ENCODE results near the gene MRPL22. TPM values are rescaled to one million over a fixed set of nuclear protein-coding genes. Genes with fewer than 3 reads are reported as not detected.
"Not testable (repeated sequence)": the region's sequence is repeated elsewhere in the genome, so short reads cannot be mapped to it uniquely, and the experiment has no call there.

The MRPL22 gene
- total RNA-seq, 1 donor from 2014 or later: 73.1 TPM

DNA sequence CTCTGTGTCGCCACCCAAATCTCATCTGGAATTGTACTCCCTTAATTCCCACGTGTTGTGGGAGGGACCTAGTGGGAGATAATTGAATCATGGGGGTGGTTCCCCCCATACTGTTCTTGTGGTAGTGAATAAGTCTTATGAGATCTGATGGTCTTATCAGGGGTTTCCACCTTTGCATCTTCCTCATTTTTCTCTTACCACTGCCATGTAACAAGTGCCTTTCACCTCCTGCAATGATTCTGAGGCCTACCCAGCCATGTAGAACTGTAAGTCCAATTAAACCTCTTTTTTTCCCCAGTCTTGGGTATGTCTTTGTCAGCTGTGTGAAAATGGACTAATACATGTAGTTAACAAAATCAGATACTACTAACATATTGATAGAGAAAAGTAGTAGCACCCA is 37.4 kb downstream of the MRPL22 start:
- H3K36me3 Mint-ChIP-seq (ENCODE audit: low read depth); H3K27ac Mint-ChIP-seq; DNase-seq (ENCODE audit: low spot score); H3K4me3 Mint-ChIP-seq; H3K4me1 Mint-ChIP-seq (ENCODE audit: low read depth); H3K27me3 Mint-ChIP-seq (ENCODE audit: insufficient read depth); H3K9me3 Mint-ChIP-seq; intact Hi-C loops (cut with micrococcal nuclease): not testable (repeated sequence)

DNA sequence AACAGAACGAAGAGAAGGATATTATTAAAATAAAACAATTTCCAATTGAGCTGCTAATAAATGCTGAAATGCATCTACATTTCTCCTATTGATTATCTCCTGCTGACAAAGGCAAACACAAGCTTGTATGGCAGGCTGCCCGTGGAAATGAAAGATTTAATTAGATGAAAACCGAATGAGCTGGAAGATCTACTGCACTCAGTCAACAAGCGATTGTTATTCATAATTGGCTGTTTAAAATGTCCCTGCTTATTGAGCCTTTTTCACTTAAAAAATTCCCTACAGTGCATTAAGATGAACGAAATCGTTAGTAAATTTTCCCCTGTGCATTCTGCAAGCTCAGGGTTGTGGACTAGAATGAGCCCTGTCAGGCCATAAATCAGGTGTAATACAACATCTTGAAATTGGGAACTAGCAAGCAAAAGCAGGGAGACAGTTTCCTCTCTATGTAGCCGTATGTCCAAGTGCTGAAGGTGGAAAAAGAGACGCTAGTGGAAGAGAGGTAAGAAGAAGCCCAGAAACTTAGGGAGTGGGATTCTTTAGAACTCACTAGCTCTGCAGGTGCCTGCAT is 44.2 kb downstream of the MRPL22 start:
- Mint-ChIP-seq H3K9me3 (no peaks in the 10 kb centered on the region), H3K27ac (no peak overlapping the region), H3K4me1 (ENCODE audit: low read depth) (no peaks in the 10 kb centered on the region), H3K27me3 (ENCODE audit: insufficient read depth) (peaks cover 17% of the 10 kb centered on the region), H3K36me3 (ENCODE audit: low read depth) (no peaks in the 10 kb centered on the region), H3K4me3 (no peak overlapping the region)
- no peak for DNase-seq (ENCODE audit: low spot score)
- intact Hi-C loops (cut with micrococcal nuclease): no loop called here

GRCh38 chr5:154986151-154986550 is 45.3 kb downstream of the MRPL22 start:
- Mint-ChIP-seq H3K27ac (no peak overlapping the region), H3K9me3 (no peaks in the 10 kb centered on the region), H3K27me3 (ENCODE audit: insufficient read depth) (peaks cover 17% of the 10 kb centered on the region), H3K4me1 (ENCODE audit: low read depth) (no peaks in the 10 kb centered on the region), H3K36me3 (ENCODE audit: low read depth) (no peaks in the 10 kb centered on the region), H3K4me3 (no peak overlapping the region)
- intact Hi-C loops (cut with micrococcal nuclease): no loop called here
- DNase-seq (ENCODE audit: low spot score): no peak

DNA sequence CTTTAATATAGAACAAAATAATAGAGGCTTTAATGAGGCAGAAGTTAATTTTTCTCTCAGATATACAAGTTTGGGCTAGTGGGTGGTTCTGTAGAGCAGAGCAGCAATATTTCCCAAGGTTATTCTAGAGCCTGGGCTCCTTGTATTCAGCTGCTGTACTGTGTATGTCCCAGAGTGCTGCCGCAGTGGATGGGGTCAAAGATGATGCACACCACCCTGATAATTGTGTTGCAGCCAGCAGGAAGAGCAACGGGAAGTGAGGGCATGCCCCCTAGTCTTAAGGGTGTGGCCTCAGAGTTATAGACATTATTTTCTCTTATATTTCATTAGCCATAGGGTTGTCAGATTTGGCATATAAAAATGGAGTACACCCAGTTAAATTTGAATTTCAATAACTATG is 48.8 kb downstream of the MRPL22 start:
- Mint-ChIP-seq H3K4me1 (ENCODE audit: low read depth) (no peaks in the 10 kb centered on the region), H3K27me3 (ENCODE audit: insufficient read depth) (peaks cover 7% of the 10 kb centered on the region), H3K27ac (no peak overlapping the region), H3K9me3 (no peaks in the 10 kb centered on the region), H3K36me3 (ENCODE audit: low read depth) (no peaks in the 10 kb centered on the region), H3K4me3 (no peak overlapping the region)
- no peak for DNase-seq (ENCODE audit: low spot score)
- intact Hi-C loops (cut with micrococcal nuclease): no loop called here

GRCh38 chr5:154993461-154993860 is 52.6 kb downstream of the MRPL22 start:
- DNase-seq (ENCODE audit: low spot score): no peak
- H3K27ac Mint-ChIP-seq: no peak overlapping the region
- H3K36me3 Mint-ChIP-seq (ENCODE audit: low read depth): no peaks in the 10 kb centered on the region
- H3K27me3 Mint-ChIP-seq (ENCODE audit: insufficient read depth): peaks cover 2% of the 10 kb centered on the region
- no peaks in the 10 kb centered on the region for H3K4me1 Mint-ChIP-seq (ENCODE audit: low read depth)
- no peaks in the 10 kb centered on the region for H3K9me3 Mint-ChIP-seq
- H3K4me3 Mint-ChIP-seq: no peak overlapping the region
- intact Hi-C loops (cut with micrococcal nuclease): no loop called here

- no peak overlapping the region for H3K4me3 Mint-ChIP-seq
- intact Hi-C loops (cut with micrococcal nuclease): no loop called here
- H3K27me3 Mint-ChIP-seq (ENCODE audit: insufficient read depth): peaks cover 6% of the 10 kb centered on the region
- H3K4me1 Mint-ChIP-seq (ENCODE audit: low read depth): no peaks in the 10 kb centered on the region
- DNase-seq (ENCODE audit: low spot score): no peak
- no peaks in the 10 kb centered on the region for H3K9me3 Mint-ChIP-seq
- no peak overlapping the region for H3K27ac Mint-ChIP-seq
- no peaks in the 10 kb centered on the region for H3K36me3 Mint-ChIP-seq (ENCODE audit: low read depth)
These were observed 54.8 kb downstream of the MRPL22 start for GRCh38 chr5:154995679-154996078.

- Mint-ChIP-seq H3K4me1 (ENCODE audit: low read depth) (no peaks in the 10 kb centered on the region), H3K27me3 (ENCODE audit: insufficient read depth) (peaks cover 9% of the 10 kb centered on the region), H3K36me3 (ENCODE audit: low read depth) (no peaks in the 10 kb centered on the region), H3K9me3 (no peaks in the 10 kb centered on the region), H3K27ac (no peak overlapping the region), H3K4me3 (no peak overlapping the region)
- intact Hi-C loops (cut with micrococcal nuclease): no loop called here
- DNase-seq (ENCODE audit: low spot score): no peak
These were observed 56.9 kb downstream of the MRPL22 start for GRCh38 chr5:154997746-154998145.

- H3K27me3 Mint-ChIP-seq (ENCODE audit: insufficient read depth): peaks cover 9% of the 10 kb centered on the region
- no peaks in the 10 kb centered on the region for H3K9me3 Mint-ChIP-seq
- H3K36me3 Mint-ChIP-seq (ENCODE audit: low read depth): no peaks in the 10 kb centered on the region
- intact Hi-C loops (cut with micrococcal nuclease): no loop called here
- H3K4me3 Mint-ChIP-seq: no peak overlapping the region
- no peak overlapping the region for H3K27ac Mint-ChIP-seq
- DNase-seq (ENCODE audit: low spot score): no peak
- H3K4me1 Mint-ChIP-seq (ENCODE audit: low read depth): no peaks in the 10 kb centered on the region
These were observed 59.0 kb downstream of the MRPL22 start for GRCh38 chr5:154999865-155000264.

DNA sequence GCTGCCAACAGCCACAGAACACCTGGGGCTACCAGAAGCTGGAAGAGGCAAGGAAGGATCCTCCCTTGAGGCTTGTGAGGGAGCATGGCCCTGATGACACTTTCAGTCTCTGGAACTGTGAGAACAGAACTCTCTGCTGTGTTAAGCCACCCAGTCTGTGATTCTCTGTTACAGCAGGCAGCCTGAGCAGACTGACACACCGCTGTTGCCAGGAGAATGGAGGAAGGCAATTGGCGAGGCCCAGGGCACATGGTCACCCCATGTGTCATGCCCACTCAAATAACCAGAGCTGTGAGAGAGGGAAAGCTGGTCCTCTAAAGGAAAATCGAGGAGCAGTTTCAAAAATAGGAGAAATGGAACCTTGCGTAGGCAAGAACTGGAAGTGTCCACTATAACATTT is 60.6 kb downstream of the MRPL22 start:
- DNase-seq (ENCODE audit: low spot score): no peak
- Mint-ChIP-seq H3K4me1 (ENCODE audit: low read depth) (no peaks in the 10 kb centered on the region), H3K27me3 (ENCODE audit: insufficient read depth) (peaks cover 9% of the 10 kb centered on the region), H3K27ac (no peak overlapping the region), H3K4me3 (no peak overlapping the region), H3K36me3 (ENCODE audit: low read depth) (no peaks in the 10 kb centered on the region), H3K9me3 (no peaks in the 10 kb centered on the region)
- intact Hi-C loops (cut with micrococcal nuclease): no loop called here

- H3K4me1 Mint-ChIP-seq (ENCODE audit: low read depth); intact Hi-C loops (cut with micrococcal nuclease); H3K36me3 Mint-ChIP-seq (ENCODE audit: low read depth); H3K4me3 Mint-ChIP-seq; H3K27ac Mint-ChIP-seq; H3K27me3 Mint-ChIP-seq (ENCODE audit: insufficient read depth); H3K9me3 Mint-ChIP-seq; DNase-seq (ENCODE audit: low spot score): not testable (repeated sequence)
These were observed 61.8 kb downstream of the MRPL22 start for GRCh38 chr5:155002722-155003121.

DNA sequence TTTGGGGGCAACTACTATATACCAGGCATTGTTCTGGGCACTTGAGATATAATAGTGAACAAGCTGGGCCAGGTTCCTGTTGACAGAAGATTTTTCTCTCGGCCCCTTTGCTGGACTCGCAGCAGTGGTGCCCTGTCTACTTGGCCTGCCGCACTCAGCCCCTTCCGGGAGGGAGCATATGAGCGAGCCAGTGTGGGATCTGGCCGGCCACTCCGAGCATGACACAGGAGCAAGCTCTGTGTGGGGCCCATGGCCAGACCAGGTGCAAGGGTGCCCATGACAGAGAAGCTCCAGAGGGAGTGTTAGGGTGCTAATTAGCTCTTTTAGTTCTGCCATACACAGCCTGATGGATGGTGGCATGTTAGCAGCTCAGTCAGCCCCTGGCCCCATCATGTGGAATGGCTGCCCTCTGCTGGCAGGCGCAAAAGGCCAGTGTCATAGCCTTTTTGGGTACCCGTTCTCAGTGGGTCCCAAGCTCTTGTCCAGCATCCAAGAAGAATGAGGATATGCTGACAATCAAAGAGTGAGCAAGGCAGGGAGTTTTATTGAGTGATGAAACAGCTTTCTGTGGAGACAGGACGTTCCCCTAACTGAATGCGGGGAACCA is 63.4 kb downstream of the MRPL22 start:
- Mint-ChIP-seq H3K9me3 (no peaks in the 10 kb centered on the region), H3K4me1 (ENCODE audit: low read depth) (no peaks in the 10 kb centered on the region), H3K4me3 (no peak overlapping the region), H3K36me3 (ENCODE audit: low read depth) (no peaks in the 10 kb centered on the region), H3K27me3 (ENCODE audit: insufficient read depth) (peaks cover 3% of the 10 kb centered on the region), H3K27ac (no peak overlapping the region)
- no peak for DNase-seq (ENCODE audit: low spot score)
- intact Hi-C loops (cut with micrococcal nuclease): loop anchor here (1.0 kb wide), 2 partner anchors 59 to 354 kb away; no protein-coding TSS in a partner anchor

DNA sequence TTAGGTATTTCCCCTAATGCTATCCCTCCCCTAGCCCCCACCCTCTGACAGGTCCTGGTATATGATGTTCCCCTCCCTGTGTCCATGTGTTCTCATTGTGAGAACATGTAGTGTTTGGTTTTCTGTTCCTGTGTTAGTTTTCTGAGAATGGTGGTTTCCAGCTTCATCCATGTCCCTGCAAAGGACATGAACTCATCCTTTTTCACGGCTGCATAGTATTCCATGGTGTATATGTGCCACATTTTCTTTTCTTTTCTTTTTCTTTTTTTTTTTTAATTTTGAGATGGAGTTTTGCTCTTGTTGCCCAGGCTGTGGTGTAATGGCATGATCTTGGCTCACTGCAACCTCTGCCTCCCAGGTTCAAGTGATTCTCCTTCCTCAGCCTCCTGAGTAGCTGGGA is 65.4 kb downstream of the MRPL22 start:
- H3K27me3 Mint-ChIP-seq (ENCODE audit: insufficient read depth); H3K36me3 Mint-ChIP-seq (ENCODE audit: low read depth); H3K9me3 Mint-ChIP-seq; DNase-seq (ENCODE audit: low spot score); H3K4me3 Mint-ChIP-seq; H3K27ac Mint-ChIP-seq; H3K4me1 Mint-ChIP-seq (ENCODE audit: low read depth); intact Hi-C loops (cut with micrococcal nuclease): not testable (repeated sequence)

DNA sequence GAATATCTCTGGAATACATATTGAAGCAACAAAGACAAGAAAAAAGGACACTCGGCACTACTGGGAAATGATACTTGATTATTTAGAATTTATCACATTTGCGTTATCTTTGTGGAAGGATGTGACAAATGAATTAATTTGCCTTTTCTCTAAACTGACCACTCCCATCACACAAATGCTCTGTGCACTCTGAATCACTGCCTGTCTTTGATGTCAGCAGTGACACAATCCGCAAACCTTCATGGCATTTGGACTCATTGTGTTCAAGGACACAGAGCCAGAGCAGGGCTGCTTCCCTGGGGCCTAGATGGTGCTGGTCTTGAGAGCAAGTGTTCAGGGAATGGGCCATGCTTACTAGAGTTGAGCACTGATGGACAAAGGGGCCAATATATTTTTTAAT is 67.8 kb downstream of the MRPL22 start:
- DNase-seq (ENCODE audit: low spot score): no peak
- Mint-ChIP-seq H3K9me3 (no peaks in the 10 kb centered on the region), H3K27ac (no peak overlapping the region), H3K4me1 (ENCODE audit: low read depth) (no peaks in the 10 kb centered on the region), H3K27me3 (ENCODE audit: insufficient read depth) (peaks cover 11% of the 10 kb centered on the region), H3K4me3 (no peak overlapping the region), H3K36me3 (ENCODE audit: low read depth) (no peaks in the 10 kb centered on the region)
- intact Hi-C loops (cut with micrococcal nuclease): no loop called here

DNA sequence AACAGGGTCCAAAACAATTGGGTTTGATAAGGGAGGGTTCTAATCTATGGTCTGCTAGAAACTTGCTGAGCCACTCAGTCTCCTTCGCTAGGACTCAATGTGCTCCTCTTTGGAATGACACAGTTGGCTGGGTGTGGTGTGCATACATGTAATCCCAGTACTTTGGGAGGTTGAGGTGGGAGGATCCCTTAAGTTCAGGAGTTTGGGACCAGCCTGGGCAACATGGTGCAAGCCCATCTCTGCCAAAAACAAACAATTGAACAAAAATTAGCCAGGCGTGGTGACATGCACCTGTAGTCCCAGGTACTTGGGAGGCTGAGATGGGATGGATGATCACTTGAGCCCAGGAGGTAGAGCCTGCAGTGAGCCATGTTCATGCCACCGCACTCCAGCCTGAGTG is 70.0 kb downstream of the MRPL22 start:
- intact Hi-C loops (cut with micrococcal nuclease): no loop called here
- Mint-ChIP-seq H3K9me3 (no peaks in the 10 kb centered on the region), H3K36me3 (ENCODE audit: low read depth) (no peaks in the 10 kb centered on the region), H3K27me3 (ENCODE audit: insufficient read depth) (peaks cover 14% of the 10 kb centered on the region), H3K27ac (no peak overlapping the region), H3K4me3 (no peak overlapping the region), H3K4me1 (ENCODE audit: low read depth) (no peaks in the 10 kb centered on the region)
- no peak for DNase-seq (ENCODE audit: low spot score)

Data from activated T-helper 1 cell treated with anti-CD3 and anti-CD28 coated beads, Interleukin-12 subunit alpha, Interleukin-12 subunit beta, Interleukin-2, Interleukin-4 antibody, amounts not matched to agents 30 ng/mL and 10 ng/mL and 1 ng/mL, durations not matched to agents 14 hours and 24 hours and 36 hours (primary cell).